PFSK-1 (cell line): ENCODE results near the gene DACT2.

ENCODE experiments used
- FOXP2 ChIP-seq: optimal IDR thresholded peaks from 2 replicates; pipeline ENCODE3; 2011; ENCODE audit warnings: borderline replicate concordance, control low read depth, inconsistent platforms; ENCODE audit not compliant: insufficient read depth; ENCODE audit errors: extremely low read length, extremely low read depth
- POLR2AphosphoS5 ChIP-seq: IDR thresholded peaks from 2 replicates; pipeline ENCODE4 v1.6.1; 2012; ENCODE audit warnings: low read depth, mild to moderate bottlenecking, control low read depth, low read length, moderate library complexity
- SIN3A ChIP-seq: IDR thresholded peaks from 2 replicates; pipeline ENCODE4 v1.6.1; 2012; ENCODE audit warnings: mild to moderate bottlenecking, low read length, moderate library complexity, borderline replicate concordance; ENCODE audit not compliant: insufficient read depth
- TAF1 ChIP-seq: IDR thresholded peaks from 2 replicates; pipeline ENCODE4 v1.6.1; 2012; ENCODE audit warnings: low read length, control low read depth, borderline replicate concordance; ENCODE audit not compliant: insufficient read depth
- TF ChIP-seq, protein P1 (sequence below), 2 experiments: IDR thresholded peaks; 2 replicates each; pipeline versions ENCODE4 v1.6.1 to v1.8.0; 2011 to 2012; ENCODE audit warnings: low read depth in 2 of 2, low read length in 2 of 2, control low read depth in 1 of 2, inconsistent platforms in 1 of 2, mild to moderate bottlenecking in 1 of 2, moderate library complexity in 1 of 2; ENCODE audit not compliant: insufficient read depth in 1 of 2

Gene DACT2

GRCh38 chr6:168311410-168312124 is 8.0 kb downstream of the DACT2 start:
- TF ChIP-seq, protein P1, sequence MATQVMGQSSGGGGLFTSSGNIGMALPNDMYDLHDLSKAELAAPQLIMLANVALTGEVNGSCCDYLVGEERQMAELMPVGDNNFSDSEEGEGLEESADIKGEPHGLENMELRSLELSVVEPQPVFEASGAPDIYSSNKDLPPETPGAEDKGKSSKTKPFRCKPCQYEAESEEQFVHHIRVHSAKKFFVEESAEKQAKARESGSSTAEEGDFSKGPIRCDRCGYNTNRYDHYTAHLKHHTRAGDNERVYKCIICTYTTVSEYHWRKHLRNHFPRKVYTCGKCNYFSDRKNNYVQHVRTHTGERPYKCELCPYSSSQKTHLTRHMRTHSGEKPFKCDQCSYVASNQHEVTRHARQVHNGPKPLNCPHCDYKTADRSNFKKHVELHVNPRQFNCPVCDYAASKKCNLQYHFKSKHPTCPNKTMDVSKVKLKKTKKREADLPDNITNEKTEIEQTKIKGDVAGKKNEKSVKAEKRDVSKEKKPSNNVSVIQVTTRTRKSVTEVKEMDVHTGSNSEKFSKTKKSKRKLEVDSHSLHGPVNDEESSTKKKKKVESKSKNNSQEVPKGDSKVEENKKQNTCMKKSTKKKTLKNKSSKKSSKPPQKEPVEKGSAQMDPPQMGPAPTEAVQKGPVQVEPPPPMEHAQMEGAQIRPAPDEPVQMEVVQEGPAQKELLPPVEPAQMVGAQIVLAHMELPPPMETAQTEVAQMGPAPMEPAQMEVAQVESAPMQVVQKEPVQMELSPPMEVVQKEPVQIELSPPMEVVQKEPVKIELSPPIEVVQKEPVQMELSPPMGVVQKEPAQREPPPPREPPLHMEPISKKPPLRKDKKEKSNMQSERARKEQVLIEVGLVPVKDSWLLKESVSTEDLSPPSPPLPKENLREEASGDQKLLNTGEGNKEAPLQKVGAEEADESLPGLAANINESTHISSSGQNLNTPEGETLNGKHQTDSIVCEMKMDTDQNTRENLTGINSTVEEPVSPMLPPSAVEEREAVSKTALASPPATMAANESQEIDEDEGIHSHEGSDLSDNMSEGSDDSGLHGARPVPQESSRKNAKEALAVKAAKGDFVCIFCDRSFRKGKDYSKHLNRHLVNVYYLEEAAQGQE (IDR thresholded peaks at IDR 0.05; ENCODE audit: insufficient read depth in 1 of 2, low read depth in 2 of 2, low read length in 2 of 2): no peak
- no peak for TF ChIP-seq SIN3A
- no peak for TF ChIP-seq FOXP2
- TF ChIP-seq POLR2AphosphoS5: no peak
- no peak for TF ChIP-seq TAF1

DNA sequence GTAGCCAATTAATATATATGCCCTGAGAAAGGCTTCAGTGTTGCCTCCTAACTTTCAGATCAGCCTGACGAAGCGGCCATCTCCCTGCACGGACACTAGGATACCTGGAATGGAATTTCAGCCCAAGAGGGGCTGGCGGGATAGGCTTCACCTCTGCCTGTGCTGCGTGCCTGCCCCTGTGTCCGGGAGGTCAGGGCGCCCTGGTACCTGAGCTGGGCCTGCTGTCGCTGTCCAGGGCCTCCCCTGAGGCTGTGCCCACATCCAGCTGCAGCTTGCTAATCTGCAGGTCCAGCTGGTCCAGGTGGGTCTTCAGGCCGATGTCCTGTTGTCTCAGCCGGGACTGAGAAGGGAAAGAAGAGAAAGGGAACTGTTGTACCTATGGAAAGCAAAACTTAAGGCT is 8.6 kb downstream of the DACT2 start:
- TF ChIP-seq SIN3A: no peak
- TF ChIP-seq TAF1: no peak
- TF ChIP-seq, protein P1 (IDR thresholded peaks at IDR 0.05; ENCODE audit: insufficient read depth in 1 of 2, low read depth in 2 of 2, low read length in 2 of 2): no peak
- no peak for TF ChIP-seq FOXP2
- no peak for TF ChIP-seq POLR2AphosphoS5

DNA sequence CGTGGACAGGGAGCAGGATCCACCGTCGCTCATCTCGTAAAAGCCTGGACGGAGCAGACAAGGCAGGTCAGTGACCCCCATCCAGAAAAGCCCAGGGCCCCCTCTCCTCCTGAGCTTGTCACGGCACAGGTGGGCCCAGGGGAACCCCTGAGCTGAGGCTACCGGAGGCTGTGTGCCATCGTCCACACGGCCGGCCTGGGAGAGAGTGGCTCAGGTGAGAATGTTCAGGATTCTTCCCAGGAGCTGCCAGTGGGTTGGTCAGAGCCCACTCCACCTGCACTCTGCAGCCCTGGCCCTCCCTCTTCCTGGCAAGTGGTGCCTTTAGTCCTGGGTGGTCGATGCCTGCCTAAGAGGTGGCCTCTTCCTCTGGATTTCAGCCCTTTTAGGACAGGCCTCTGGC is 9.2 kb downstream of the DACT2 start:
- no peak for TF ChIP-seq FOXP2
- TF ChIP-seq, protein P1 (IDR thresholded peaks at IDR 0.05; ENCODE audit: insufficient read depth in 1 of 2, low read depth in 2 of 2, low read length in 2 of 2): no peak
- no peak for TF ChIP-seq TAF1
- TF ChIP-seq POLR2AphosphoS5: no peak
- TF ChIP-seq SIN3A: no peak

DNA sequence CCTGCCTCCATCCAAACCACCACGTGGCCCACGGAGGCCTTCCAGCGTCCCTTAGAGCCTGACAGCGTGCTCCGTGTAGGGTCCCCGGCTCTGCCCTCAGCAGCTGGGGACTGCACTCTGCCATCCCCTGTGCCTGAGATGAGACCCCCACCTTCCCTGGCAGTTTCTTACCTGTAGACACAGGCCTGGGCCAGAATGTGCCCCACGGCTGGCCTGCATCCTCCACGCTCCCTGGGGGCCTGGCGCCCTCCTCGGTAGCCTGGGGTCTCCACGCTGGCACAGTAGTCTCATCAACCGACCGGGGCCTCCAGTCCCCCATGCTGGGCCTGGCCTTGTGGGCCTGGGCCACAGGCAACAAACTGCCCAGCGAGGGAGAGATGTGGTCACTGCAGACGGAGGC is 9.6 kb downstream of the DACT2 start:
- TF ChIP-seq TAF1: no peak
- no peak for TF ChIP-seq SIN3A
- TF ChIP-seq, protein P1 (IDR thresholded peaks at IDR 0.05; ENCODE audit: insufficient read depth in 1 of 2, low read depth in 2 of 2, low read length in 2 of 2): no peak
- TF ChIP-seq FOXP2: no peak
- TF ChIP-seq POLR2AphosphoS5: no peak

GRCh38 chr6:168309183-168309582 is 10.4 kb downstream of the DACT2 start:
- no peak for TF ChIP-seq POLR2AphosphoS5
- TF ChIP-seq TAF1: no peak
- no peak for TF ChIP-seq FOXP2
- no peak for TF ChIP-seq SIN3A
- TF ChIP-seq, protein P1 (IDR thresholded peaks at IDR 0.05; ENCODE audit: insufficient read depth in 1 of 2, low read depth in 2 of 2, low read length in 2 of 2): no peak
